HEK293 (cell line): Measurements from ENCODE around the gene MDH1B.

Source experiments
- CTCF ChIA-PET: fragments of 350-600 bp; formaldehyde crosslinking; extraction: SDS; loops from one replicate; lab custom pipeline; 2021; ENCODE audit warnings: antibody characterized with exemption; lab: Yijun Ruan, JAX
- POLR2A ChIA-PET: fragments of 300-600 bp; formaldehyde crosslinking; extraction: SDS; loops from one replicate; lab custom pipeline; 2020; ENCODE audit warnings: antibody characterized with exemption, inconsistent platforms; lab: Yijun Ruan, JAX
- H3K27ac ChIP-seq: fragments of 200-500 bp; sonication (Bioruptor generic); 2 replicates; pipeline ENCODE4 v1.5.1; 2014; ENCODE audit warnings: low read depth, low read length, control low read depth, inconsistent platforms; ENCODE audit errors: extremely low read depth
- H3K36me3 ChIP-seq, 2 experiments: fragments of 200-500 bp in 1 of 2; sonication (Bioruptor generic) in 1 of 2; 1 replicate in 1 of 2; 2 replicates in 1 of 2; pipeline ENCODE4 v1.5.1; 2014 to 2017; ENCODE audit warnings: inconsistent platforms in 2 of 2, low read length in 2 of 2; ENCODE audit not compliant: control insufficient read depth in 2 of 2, insufficient read depth in 1 of 2
- H3K4me1 ChIP-seq: fragments of 200-500 bp; sonication (Bioruptor generic); 2 replicates; pipeline ENCODE4 v1.5.1; 2014; ENCODE audit warnings: mild to moderate bottlenecking, low read length, inconsistent platforms; ENCODE audit not compliant: control insufficient read depth, insufficient read depth
- H3K4me3 ChIP-seq: 2 replicates; pipeline ENCODE4 v1.5.1; 2011; ENCODE audit warnings: low read depth, mild to moderate bottlenecking, control low read depth, low read length, moderate library complexity
- H3K9me3 ChIP-seq: fragments of 200-500 bp; sonication (Bioruptor generic); 2 replicates; pipeline ENCODE4 v1.5.1; 2014; ENCODE audit warnings: low read depth, low read length, inconsistent platforms; ENCODE audit not compliant: control insufficient read depth, insufficient read depth
- EGR2 ChIP-seq: fragments of 450-650 bp; formaldehyde crosslinking; IDR thresholded peaks from 2 replicates; pipeline ENCODE4 v1.5.1; 2016; ENCODE audit warnings: low read depth, missing biosample characterization, missing genetic modification characterization
- HOXC10 ChIP-seq: sonication (generic); formaldehyde crosslinking; IDR thresholded peaks from 2 replicates; pipeline ENCODE4 v1.8.1; 2023; ENCODE audit warnings: mild to moderate bottlenecking, missing genetic modification reagents
- PRDM10 ChIP-seq: fragments of 450-650 bp; formaldehyde crosslinking; IDR thresholded peaks from 2 replicates; pipeline ENCODE4 v1.5.1; 2016; ENCODE audit warnings: missing biosample characterization, missing genetic modification characterization
- ZNF23 ChIP-seq: fragments of 450-650 bp; formaldehyde crosslinking; IDR thresholded peaks from 2 replicates; pipeline ENCODE4 v1.5.1; 2016; ENCODE audit warnings: missing biosample characterization, missing genetic modification characterization, borderline replicate concordance
- ZNF433 ChIP-seq: fragments of 450-650 bp; formaldehyde crosslinking; IDR thresholded peaks from 2 replicates; pipeline ENCODE4 v1.5.1; 2016; ENCODE audit warnings: missing biosample characterization, missing genetic modification characterization, low read depth
- ZNF473 ChIP-seq: fragments of 450-650 bp; formaldehyde crosslinking; IDR thresholded peaks from 2 replicates; pipeline ENCODE4 v1.5.1; 2017; ENCODE audit warnings: missing biosample characterization, missing genetic modification characterization
- ZNF645 ChIP-seq: fragments of 450-650 bp; formaldehyde crosslinking; IDR thresholded peaks from 2 replicates; pipeline ENCODE4; 2016; ENCODE audit warnings: missing biosample characterization, missing genetic modification characterization
- ZNF785 ChIP-seq: fragments of 450-650 bp; formaldehyde crosslinking; IDR thresholded peaks from 2 replicates; pipeline ENCODE4 v1.5.1; 2016; ENCODE audit warnings: missing biosample characterization, missing genetic modification characterization
- TF ChIP-seq, protein P1 (sequence below): fragments of 450-650 bp; formaldehyde crosslinking; IDR thresholded peaks from 2 replicates; pipeline ENCODE4 v1.5.1; 2016; ENCODE audit warnings: missing biosample characterization, missing genetic modification characterization, low read depth
- TF ChIP-seq, protein P2 (sequence below): fragments of 450-650 bp; formaldehyde crosslinking; IDR thresholded peaks from 2 replicates; pipeline ENCODE4 v1.5.1; 2016; ENCODE audit warnings: missing biosample characterization, missing genetic modification characterization

MDH1B gene

DNA sequence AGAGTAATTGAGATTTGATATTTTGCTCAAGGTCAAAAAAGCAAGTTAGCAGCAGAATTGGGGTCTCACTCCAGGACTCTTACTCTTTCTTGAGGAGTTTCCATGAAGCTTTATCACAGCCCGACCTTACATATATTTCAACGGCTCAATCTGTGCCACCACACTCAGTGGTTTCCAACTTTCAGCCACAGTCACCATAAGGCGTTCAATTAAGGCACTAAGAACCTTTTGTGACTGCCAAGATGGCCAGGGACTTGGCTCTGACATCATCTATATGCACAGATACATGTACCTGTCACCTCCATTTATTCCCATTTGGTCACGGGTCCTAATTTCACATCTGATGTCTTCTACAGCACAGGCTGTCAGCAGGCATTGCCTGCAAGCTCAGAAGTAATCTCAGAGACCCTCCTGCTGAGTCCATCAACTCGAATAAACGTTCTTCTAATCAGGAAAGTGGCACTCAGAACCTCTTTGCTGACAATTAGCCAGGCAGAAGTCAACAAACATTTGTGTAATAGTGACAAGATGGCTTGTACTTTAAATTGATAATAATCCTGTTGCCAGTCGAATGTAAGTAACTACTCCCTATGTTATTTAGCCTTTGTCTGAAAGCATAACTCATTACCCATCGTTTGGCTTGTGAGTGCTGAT lies 63.0 kb downstream of the MDH1B start (continued):
- TF ChIP-seq, protein P1, sequence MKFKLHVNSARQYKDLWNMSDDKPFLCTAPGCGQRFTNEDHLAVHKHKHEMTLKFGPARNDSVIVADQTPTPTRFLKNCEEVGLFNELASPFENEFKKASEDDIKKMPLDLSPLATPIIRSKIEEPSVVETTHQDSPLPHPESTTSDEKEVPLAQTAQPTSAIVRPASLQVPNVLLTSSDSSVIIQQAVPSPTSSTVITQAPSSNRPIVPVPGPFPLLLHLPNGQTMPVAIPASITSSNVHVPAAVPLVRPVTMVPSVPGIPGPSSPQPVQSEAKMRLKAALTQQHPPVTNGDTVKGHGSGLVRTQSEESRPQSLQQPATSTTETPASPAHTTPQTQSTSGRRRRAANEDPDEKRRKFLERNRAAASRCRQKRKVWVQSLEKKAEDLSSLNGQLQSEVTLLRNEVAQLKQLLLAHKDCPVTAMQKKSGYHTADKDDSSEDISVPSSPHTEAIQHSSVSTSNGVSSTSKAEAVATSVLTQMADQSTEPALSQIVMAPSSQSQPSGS (tag by site-specific recombination) = no peak
- TF ChIP-seq HOXC10 (CRISPR knock-in tag) = no peak
- TF ChIP-seq ZNF23 = no peak
- TF ChIP-seq ZNF473 (tag by site-specific recombination) = no peak
- no peak for TF ChIP-seq ZNF645
- no peak for TF ChIP-seq ZNF433 (tag by site-specific recombination)

GRCh38 chr2:206700156-206700555 lies 65.0 kb downstream of the MDH1B start:
- CTCF ChIA-PET = interaction anchor here (0.5 kb wide), 1 partner anchor 178 kb away, joined by 3 read pairs; no protein-coding TSS in a partner anchor

More at GRCh38 chr2:206700156-206700555, 65.0 kb downstream of the MDH1B start:
- POLR2A ChIA-PET = no interaction called here
- TF ChIP-seq ZNF785 (tag by site-specific recombination) (no peak), EGR2 (tag by site-specific recombination) (peak; percentile 59; the same call in 1 of the 2 replicates), PRDM10 (no peak)
- TF ChIP-seq, protein P2, sequence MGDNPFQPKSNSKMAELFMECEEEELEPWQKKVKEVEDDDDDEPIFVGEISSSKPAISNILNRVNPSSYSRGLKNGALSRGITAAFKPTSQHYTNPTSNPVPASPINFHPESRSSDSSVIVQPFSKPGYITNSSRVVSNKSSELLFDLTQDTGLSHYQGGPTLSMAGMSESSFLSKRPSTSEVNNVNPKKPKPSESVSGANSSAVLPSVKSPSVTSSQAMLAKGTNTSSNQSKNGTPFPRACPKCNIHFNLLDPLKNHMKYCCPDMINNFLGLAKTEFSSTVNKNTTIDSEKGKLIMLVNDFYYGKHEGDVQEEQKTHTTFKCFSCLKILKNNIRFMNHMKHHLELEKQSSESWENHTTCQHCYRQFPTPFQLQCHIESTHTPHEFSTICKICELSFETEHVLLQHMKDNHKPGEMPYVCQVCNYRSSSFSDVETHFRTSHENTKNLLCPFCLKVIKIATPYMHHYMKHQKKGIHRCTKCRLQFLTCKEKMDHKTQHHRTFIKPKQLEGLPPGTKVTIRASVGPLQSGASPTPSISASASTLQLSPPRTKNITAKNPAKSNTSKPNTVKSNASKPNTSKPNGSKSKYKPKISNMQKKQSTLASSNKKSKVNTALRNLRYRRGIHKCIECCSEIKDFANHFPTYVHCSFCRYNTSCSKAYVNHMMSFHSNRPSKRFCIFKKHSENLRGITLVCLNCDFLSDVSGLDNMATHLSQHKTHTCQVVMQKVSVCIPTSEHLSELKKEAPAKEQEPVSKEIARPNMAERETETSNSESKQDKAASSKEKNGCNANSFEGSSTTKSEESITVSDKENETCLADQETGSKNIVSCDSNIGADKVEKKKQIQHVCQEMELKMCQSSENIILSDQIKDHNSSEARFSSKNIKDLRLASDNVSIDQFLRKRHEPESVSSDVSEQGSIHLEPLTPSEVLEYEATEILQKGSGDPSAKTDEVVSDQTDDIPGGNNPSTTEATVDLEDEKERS (tag by site-specific recombination) = no peak
- no peaks in the 10 kb centered on the region for H3K9me3 ChIP-seq
- H3K36me3 ChIP-seq = no peaks in the 10 kb centered on the region
- H3K27ac ChIP-seq = no peak overlapping the region
- no peaks in the 10 kb centered on the region for H3K4me1 ChIP-seq
- no peak overlapping the region for H3K4me3 ChIP-seq
